ENCODE data around the gene KLK4.
"Not testable (repeated sequence)": the region's sequence is repeated elsewhere in the genome, so short reads cannot be mapped to it uniquely, and the experiment has no call there.

KLK4 gene

DNA sequence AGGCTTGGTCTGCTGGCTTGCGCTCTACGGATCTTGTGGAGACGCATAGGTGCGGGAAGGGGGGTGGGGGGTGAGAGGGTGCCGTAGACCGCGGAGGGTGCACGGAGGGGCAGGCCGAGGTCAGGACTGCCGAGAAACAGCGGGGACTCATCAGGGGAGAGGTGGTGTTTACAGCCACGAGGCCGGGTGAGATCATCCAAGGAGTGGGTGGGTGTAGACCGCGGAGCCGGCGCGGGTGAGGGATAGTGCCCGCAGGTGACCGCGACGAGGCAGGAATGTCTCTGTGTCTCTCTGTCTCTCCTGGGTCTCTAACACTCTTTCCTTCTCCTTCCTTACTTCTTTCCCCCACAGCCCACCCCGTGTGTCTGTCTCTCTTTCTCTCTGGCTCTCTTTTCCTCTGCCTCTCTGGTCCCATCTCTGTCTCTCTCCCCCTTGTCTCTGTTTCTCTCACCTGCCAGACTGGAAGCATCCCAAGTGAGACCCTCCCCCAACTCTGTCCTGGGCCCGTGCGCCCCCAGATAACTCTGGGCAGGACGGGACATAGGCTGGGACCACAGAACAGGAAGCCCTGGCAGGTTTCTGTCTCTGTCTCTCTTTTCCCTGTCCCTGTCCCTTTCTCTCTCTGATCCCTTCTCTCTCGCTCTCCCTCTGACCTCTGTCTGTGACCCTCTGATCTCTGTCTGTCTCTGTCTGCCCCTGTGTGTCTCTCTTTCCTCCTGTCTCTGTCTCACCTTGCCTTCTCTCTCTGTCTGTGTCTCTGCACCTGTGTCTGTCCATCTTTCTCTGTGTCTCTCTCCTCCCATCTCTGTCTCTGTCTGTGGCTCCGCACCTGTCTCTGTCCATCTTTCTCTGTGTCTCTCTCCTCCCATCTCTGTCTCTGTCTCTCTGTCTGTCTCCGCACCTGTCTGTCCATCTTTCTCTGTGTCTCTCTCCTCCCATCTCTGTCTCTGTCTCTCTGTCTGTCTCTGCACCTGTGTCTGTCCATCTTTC, 1.8 kb upstream of the KLK4 start:
- no peak for DNase-seq (ENCODE audit: low read depth)

GRCh38 chr19:50912102-50912599, 956 bp upstream of the KLK4 start:
- no peak for DNase-seq (ENCODE audit: low read depth)

- no peak for DNase-seq (ENCODE audit: low read depth)
Observed at GRCh38 chr19:50910722-50911121, 473 bp downstream of the KLK4 start.

DNA sequence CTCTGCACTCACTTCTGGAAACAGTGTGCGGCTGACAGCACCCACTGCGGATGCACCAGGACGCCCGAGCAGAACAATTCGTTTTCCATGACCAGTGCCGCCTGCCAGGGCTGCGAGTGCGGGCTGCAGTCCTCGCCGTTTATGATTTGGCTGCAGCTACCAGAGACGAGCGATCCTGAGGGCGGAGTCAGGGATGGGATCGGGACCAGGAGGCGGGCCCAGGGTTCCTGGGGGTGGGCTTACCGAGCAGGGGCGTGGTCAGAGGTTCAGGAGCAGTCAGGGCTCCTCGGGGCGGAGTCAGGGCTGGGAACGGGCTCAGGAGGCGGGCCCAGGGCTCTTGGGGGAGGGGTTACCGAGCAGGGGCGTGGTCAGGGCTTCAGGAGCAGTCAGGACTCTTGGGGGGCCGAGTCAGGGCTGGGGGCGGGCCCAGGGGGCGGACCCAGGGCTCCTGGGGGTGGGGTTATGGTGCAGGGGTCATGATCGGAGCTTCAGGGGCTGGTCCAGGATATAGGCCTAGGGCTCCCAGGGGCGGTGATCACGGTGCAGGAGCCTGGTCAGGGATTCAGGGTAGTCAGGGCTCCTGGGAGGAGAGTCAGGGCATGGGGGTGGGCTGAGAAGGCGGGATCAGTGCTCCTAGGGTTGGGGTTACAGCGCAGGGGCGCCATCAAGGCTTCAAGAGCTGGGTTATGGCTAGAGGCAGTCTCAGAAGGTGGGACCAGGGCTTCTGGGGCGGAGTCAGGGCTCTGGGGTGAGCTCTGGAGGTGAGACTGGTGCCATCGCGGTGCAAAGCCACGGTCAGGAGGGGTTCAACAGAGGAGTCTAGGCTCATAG, 1.7 kb downstream of the KLK4 start:
- no peak for DNase-seq (ENCODE audit: low read depth)

GRCh38 chr19:50908336-50908735, 2.9 kb downstream of the KLK4 start:
- no peak for DNase-seq (ENCODE audit: low read depth)

GRCh38 chr19:50906217-50906616, 5.0 kb downstream of the KLK4 start:
- DNase-seq (ENCODE audit: low read depth), result no peak

DNA sequence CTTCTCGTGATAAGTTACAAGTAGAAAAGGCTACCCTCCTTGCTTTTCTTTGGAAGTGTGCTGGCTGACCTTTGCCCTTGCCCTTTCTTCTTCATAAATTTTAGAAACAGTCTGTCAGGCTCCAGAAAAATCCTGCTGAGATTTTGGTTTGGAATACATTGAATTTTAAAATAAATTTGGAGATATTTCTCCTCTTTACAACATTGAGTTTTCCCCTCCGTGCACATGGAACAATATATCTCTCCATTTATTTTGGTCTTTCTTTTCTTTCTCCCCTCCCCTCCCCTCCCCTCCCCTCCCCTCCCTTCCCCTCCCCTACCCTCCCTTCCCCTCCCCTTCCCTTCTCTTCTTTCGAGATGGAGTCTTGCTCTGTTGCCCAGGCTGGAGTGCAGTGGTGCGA, 8.6 kb downstream of the KLK4 start:
- DNase-seq (ENCODE audit: low read depth), result no peak

DNA sequence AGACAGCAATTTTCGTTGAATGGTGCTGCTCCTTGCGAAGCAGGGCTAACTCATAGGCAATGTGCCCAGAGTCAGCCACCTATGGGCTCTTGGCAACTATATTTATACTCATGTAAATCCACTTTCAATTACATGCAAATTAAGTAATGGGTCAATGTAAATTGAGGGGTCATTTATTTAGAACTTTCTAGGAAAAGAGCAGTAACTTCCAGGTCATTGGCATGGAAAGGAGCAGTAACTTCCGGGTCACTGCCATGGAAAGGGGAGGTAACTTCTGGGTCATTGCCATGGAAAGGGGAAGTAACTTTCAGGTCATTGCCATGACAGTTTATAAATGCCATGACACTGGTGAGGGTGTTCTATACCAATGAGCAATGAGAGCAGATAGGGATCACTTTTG, 11.6 kb downstream of the KLK4 start:
- no peak for DNase-seq (ENCODE audit: low read depth)

DNA sequence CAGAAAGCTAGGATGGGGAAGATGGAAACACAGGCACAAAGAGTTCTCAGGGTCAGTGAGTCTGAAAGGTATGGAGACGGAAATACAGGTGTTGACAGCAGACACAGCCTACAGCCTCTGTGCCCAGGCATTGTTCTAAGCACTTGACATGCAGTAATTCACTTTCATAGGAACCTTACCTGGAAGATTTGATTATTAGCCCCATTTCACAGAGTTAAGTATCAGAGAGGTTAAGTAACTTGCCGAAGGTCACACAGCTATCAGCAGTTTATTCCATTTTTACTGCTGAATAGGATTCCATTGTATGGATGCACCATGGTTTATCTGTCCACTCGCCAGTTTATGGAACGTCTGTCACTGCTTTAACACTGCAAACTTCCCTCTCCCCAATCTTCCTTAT, 13.2 kb downstream of the KLK4 start:
- no peak for DNase-seq (ENCODE audit: low read depth)

DNA sequence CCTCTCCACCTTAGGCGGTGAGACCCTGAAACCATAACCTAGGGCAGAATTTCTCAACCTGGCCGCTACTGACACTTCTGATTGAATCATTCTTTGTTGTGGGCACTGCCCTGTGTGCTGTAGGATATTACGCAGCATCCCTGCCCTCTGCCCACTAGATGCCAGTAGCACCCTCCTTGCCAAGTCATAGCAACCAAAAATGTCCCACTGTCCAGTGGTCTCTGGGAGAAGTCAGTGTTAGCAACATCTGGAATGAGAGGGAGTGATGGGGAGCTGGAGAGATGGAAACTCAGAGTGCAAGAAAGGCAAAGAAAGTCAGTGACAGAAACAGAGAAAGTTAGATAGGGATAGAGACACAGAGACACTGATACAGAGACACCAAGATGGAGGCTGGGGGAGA, 13.6 kb downstream of the KLK4 start:
- no peak for DNase-seq (ENCODE audit: low read depth)

GRCh38 chr19:50897191-50897607, 14.0 kb downstream of the KLK4 start:
- no peak for DNase-seq (ENCODE audit: low read depth)

DNA sequence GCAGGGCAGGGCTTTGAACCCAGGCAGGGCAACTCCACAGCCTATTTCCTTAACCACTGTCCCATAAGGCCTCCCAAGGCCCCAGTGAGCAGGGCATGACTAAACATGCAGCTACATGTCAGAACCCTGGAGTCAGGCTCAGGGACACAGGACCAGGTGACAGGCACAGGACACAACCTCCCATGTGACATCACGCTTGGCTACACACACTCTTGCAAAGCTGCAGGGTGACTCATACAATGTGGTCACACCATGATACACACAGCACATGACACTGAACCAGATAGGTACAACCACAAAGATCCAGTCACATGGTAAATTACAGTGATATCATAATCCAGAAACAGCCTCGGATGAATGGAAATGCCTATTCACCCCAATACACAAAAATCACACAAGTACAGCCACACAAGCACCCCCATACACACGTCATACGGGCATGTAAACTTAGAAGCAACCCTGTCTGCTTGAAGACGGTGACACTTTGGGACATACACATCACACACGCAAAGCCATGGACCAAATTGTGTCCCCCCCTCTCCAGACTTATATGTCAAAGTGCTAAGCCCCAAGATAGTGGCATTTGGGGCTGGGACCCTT, 14.5 kb downstream of the KLK4 start:
- DNase-seq (ENCODE audit: low read depth), result no peak

DNA sequence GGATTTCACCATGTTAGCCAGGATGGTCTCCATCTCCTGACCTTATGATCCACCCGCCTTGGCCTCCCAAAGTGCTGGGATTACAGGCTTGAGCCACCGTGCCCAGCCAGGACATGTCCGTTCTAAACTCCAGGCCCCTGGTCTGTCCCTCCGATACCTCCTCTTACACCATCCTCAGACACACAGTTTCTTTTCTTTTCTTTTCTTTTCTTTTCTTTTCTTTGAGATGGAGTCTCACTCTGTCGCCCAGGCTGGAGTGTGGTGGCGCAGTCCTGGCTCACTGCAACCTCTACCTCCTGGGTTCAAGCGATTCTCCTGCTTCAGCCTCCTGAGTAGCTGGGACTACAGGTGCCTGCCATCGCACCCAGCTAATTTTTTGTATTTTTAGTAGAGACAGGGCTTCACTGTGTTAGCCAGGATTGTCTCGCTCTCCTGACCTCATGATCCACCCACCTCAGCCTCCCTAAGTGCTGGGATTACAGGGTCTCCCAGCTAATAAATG, 15.1 kb downstream of the KLK4 start:
- not testable (repeated sequence) for DNase-seq (ENCODE audit: low read depth)

DNA sequence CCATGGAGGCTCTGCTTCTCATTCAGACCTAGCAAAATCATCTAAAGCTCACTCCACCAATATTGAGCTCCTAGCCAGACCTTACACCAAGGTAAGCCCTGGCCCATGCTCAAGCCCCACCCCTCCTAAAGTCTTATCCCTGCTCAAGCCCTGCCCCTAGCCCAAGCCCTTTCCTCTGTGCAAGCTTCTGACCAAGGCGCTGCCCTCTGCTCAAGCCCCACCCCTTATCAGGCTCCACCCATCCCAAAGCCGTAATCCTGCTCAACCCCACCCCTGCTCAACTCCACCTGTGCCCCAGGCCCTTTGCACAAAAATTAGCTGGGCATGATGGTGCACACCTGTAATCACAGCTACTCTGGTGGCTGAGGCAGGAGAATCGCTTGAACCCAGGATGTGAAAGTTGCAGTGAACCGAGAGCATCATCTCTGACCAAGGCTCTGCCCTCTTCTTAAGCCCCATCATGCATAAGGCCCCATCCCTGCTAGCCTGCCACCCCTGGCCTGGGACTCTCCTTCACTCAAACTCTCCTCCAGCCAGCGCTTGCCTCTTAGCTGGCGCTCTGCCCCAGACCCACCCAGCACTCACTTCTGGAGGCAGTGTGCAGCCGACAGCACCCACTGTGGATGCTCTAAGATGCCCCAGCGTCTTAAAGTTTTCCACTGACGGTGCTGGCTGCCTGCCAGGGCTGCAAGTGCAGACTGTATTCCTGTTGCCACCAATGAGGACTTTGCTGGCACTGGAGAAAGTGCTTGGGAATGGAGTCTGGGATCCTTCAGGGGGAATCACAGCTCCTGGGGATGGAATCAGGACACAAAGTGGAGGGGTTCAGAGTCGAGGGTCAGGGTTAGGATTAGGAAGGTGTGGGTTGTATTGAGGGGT, 16.5 kb downstream of the KLK4 start:
- no peak for DNase-seq (ENCODE audit: low read depth)

DNA sequence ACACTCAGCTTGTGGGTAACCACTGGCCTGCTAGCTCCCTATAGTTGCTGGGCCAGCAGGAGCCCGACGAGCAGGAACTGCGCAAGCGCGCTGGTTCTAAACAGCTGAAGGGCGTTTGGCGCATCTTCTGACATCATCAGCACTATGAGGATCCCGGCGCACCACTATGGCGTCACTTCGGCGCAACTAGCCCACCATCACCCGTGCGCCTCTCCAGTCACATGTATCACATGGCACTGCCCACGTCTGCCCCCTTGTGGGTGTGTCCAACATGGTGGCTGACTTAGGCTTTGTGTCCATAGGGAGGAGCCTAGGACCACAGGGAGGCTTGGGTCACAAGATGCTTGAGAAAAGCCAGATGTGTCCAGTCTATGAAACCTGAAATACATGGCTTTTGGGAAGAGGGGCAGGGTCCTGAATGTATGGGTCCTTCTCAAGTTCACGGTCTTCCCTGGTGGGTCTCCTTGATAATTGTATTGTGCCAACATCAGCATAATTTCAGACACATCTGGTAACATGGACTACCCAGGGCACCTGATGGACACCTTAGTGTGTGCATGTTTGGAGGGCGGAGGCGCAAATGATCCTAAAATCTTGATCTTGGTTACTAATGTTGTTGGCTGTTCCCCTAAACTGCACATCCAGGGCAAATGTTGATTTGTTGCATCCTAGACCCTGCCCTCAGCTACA, 18.0 kb downstream of the KLK4 start:
- DNase-seq (ENCODE audit: low read depth), result no peak

DNA sequence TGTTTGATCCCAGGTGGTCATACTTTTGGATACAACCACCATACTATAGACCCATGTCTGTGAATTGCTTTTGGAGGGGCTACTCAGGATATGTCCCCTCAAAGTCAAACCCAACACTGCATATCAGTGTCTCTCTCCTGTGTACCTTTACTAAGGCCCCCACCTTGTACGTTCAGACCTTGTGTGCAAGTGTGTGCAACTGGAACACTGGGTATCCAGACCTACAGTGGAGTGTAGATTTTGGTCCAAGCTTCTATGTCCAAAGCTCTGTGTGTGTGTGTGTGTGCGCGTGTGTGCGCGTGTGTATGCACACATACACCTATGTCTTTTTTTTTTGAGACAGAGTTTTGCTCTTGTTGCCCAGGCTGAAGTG, 20.0 kb downstream of the KLK4 start:
- DNase-seq (ENCODE audit: low read depth), result no peak

DNA sequence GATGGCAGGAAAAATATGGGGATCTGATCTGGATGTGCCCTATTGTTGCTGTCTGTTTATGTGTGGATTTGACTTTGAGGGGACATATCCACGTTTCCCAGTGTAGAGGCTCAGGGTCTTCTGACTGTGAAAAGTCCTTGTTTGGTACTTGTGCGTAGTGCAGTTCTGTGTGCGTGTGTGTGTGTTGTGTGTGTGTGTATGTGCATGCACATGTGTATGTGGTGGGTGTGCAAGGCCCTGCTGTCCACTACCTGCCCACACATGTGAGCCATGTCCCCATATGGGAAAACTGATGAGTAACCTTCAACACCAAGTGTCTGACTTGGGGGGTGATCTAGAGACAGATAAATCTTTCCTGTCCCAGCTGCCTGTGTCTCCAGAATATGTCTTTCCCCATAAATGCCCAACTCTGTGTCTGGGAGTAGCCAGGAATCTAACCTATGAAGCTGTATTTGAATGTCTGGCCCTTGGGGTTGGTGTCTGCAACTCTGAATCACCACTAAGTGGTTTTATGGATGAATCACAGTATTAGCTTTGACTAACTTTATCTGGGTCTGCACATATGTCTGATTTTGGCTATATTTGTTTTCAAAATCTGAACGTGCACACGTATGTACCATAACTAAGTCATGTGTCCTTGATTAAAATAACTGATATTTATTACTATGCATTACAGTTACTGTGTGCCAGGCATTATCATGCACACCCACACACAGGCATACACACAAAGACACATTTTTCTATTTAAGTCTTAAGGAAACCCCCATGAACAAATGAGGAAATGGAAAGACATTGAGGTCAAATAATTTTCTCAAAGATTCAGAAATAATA, 20.6 kb downstream of the KLK4 start:
- no peak for DNase-seq (ENCODE audit: low read depth)

GRCh38 chr19:50889638-50890037, 21.6 kb downstream of the KLK4 start:
- DNase-seq (ENCODE audit: low read depth), result no peak

- no peak for DNase-seq (ENCODE audit: low read depth)
Observed at GRCh38 chr19:50882188-50882587, 29.0 kb downstream of the KLK4 start.

GRCh38 chr19:50880241-50880640, 31.0 kb downstream of the KLK4 start:
- no peak for DNase-seq (ENCODE audit: low read depth)

All from activated T-helper 9 cell treated with anti-CD3 and anti-CD28 coated beads, Interleukin-2, amount 50 U/mL, for 16 hours (primary cell).